Osteoblast (primary cell): ENCODE data around the gene PAK4. TPM values are rescaled to one million over a fixed set of nuclear protein-coding genes. Genes with fewer than 3 reads are reported as not detected.

Source experiments
- DNase-seq: peaks from one replicate; pipeline ENCODE4 v3.0.0; 2011; ENCODE audit warnings: low spot score, mixed read lengths; ENCODE audit not compliant: insufficient read length; ENCODE audit errors: missing footprints
- H2AFZ ChIP-seq: 2 replicates; pipeline ENCODE4 v1.6.0; 2011; ENCODE audit warnings: mild to moderate bottlenecking, low read length
- H3K27ac ChIP-seq: 2 replicates; pipeline ENCODE4 v1.5.1; 2011; ENCODE audit warnings: mild to moderate bottlenecking, low read depth, low read length, moderate library complexity
- H3K27me3 ChIP-seq: 2 replicates; pipeline ENCODE4 v1.6.0; 2012; ENCODE audit warnings: mild to moderate bottlenecking, control low read depth, inconsistent platforms, low read length, moderate library complexity; ENCODE audit not compliant: insufficient read depth
- H3K36me3 ChIP-seq: 2 replicates; pipeline ENCODE4 v1.5.1; 2011; ENCODE audit warnings: mild to moderate bottlenecking, low read length, control low read depth, moderate library complexity; ENCODE audit not compliant: insufficient read depth
- H3K4me1 ChIP-seq: 2 replicates; pipeline ENCODE4 v1.5.1; 2011; ENCODE audit warnings: mild to moderate bottlenecking, low read length, control low read depth, moderate library complexity; ENCODE audit not compliant: insufficient read depth
- H3K4me2 ChIP-seq: 2 replicates; pipeline ENCODE4 v1.6.0; 2011; ENCODE audit warnings: mild to moderate bottlenecking, low read length; ENCODE audit not compliant: insufficient read depth
- H3K4me3 ChIP-seq: fragments of 200-600 bp; sonication (generic); 3 replicates; pipeline ENCODE4 v1.5.1; 2012; ENCODE audit warnings: mild to moderate bottlenecking, low read length, inconsistent platforms; ENCODE audit not compliant: insufficient read depth
- H3K79me2 ChIP-seq: 2 replicates; pipeline ENCODE4 v1.6.0; 2012; ENCODE audit warnings: mild to moderate bottlenecking, low read length, control low read depth, inconsistent platforms; ENCODE audit not compliant: insufficient read depth
- H3K9me3 ChIP-seq: 2 replicates; pipeline ENCODE4 v1.5.1; 2011; ENCODE audit warnings: low read depth, low read length, control low read depth
- H4K20me1 ChIP-seq: 2 replicates; pipeline ENCODE4 v1.6.0; 2012; ENCODE audit warnings: mild to moderate bottlenecking, low read length, control low read depth; ENCODE audit not compliant: insufficient read depth
- CTCF ChIP-seq: IDR thresholded peaks from 2 replicates; pipeline ENCODE4 v1.5.1; 2011; ENCODE audit warnings: mild to moderate bottlenecking, low read depth, low read length, moderate library complexity; ENCODE audit errors: extremely low read depth
- total RNA-seq: library from RNA; depleted of rRNA; stranded (reverse); fragments of >200 nt; gene quantifications from 2 replicates; pipeline ENCODE4 v1.2.3, GENCODE V29; 2012

PAK4 gene
- total RNA-seq, 1 donor, result 9.4 TPM

- no peaks in the 10 kb centered on the region for H3K4me1 ChIP-seq
- peak; percentile 11 for DNase-seq
- peaks cover 38% of the 10 kb centered on the region for H4K20me1 ChIP-seq
- no peaks in the 10 kb centered on the region for H3K36me3 ChIP-seq
- TF ChIP-seq CTCF, result no peak
- H3K27me3 ChIP-seq, result no peaks in the 10 kb centered on the region
- no peak overlapping the region for H3K4me2 ChIP-seq
- no peaks in the 10 kb centered on the region for H3K9me3 ChIP-seq
- H3K79me2 ChIP-seq, result peaks cover 82% of the 10 kb centered on the region
- no peak overlapping the region for H3K27ac ChIP-seq
- no peak overlapping the region for H3K4me3 ChIP-seq
- H2AFZ ChIP-seq, result no peak overlapping the region
Observed at GRCh38 chr19:39145180-39145953, 19.8 kb downstream of the PAK4 start.

- H3K79me2 ChIP-seq, result peaks cover 81% of the 10 kb centered on the region
- H4K20me1 ChIP-seq, result peaks cover 33% of the 10 kb centered on the region
- no peak overlapping the region for H3K4me3 ChIP-seq
- no peaks in the 10 kb centered on the region for H3K36me3 ChIP-seq
- no peak overlapping the region for H2AFZ ChIP-seq
- H3K27ac ChIP-seq, result no peak overlapping the region
- no peaks in the 10 kb centered on the region for H3K27me3 ChIP-seq
- peak; percentile 22 for DNase-seq
- H3K4me2 ChIP-seq, result no peak overlapping the region
- no peaks in the 10 kb centered on the region for H3K4me1 ChIP-seq
- no peaks in the 10 kb centered on the region for H3K9me3 ChIP-seq
- TF ChIP-seq CTCF, result no peak
Observed at GRCh38 chr19:39146091-39146490, 20.5 kb downstream of the PAK4 start.

- Histone ChIP-seq H3K36me3 (peaks cover 2% of the 10 kb centered on the region), H3K4me2 (no peak overlapping the region), H3K9me3 (no peaks in the 10 kb centered on the region), H3K27me3 (no peaks in the 10 kb centered on the region), H4K20me1 (peaks cover 33% of the 10 kb centered on the region), H3K27ac (no peak overlapping the region), H3K79me2 (peaks cover 80% of the 10 kb centered on the region), H3K4me3 (no peak overlapping the region), H3K4me1 (no peaks in the 10 kb centered on the region), H2AFZ (no peak overlapping the region)
- no peak for TF ChIP-seq CTCF
- no peak for DNase-seq
Observed at GRCh38 chr19:39146686-39147450, 21.3 kb downstream of the PAK4 start.

- TF ChIP-seq CTCF, result no peak
- H2AFZ ChIP-seq, result no peak overlapping the region
- peaks cover 29% of the 10 kb centered on the region for H4K20me1 ChIP-seq
- H3K9me3 ChIP-seq, result no peaks in the 10 kb centered on the region
- DNase-seq, result no peak
- peaks cover 79% of the 10 kb centered on the region for H3K79me2 ChIP-seq
- no peaks in the 10 kb centered on the region for H3K27me3 ChIP-seq
- H3K4me2 ChIP-seq, result no peak overlapping the region
- no peak overlapping the region for H3K27ac ChIP-seq
- H3K4me3 ChIP-seq, result no peak overlapping the region
- H3K36me3 ChIP-seq, result peaks cover 2% of the 10 kb centered on the region
- no peaks in the 10 kb centered on the region for H3K4me1 ChIP-seq
Observed at GRCh38 chr19:39147480-39147879, 21.9 kb downstream of the PAK4 start.
